ENCODE results near the gene LRRC23.
"Not testable (repeated sequence)": the region's sequence is repeated elsewhere in the genome, so short reads cannot be mapped to it uniquely, and the experiment has no call there.

The LRRC23 gene

GRCh38 chr12:6868211-6869048 is 36.2 kb upstream of the LRRC23 start:
- H3K27ac ChIP-seq = peak overlapping the region; percentile 93 to 99
- no peak for DNase-seq (ENCODE audit: low spot score)
- no peak for TF ChIP-seq CTCF (IDR thresholded peaks at IDR 0.05)
- H3K4me3 ChIP-seq = peak overlapping the region; percentile 81

- TF ChIP-seq CTCF (IDR thresholded peaks at IDR 0.05) = peak; percentile 92
- peak overlapping the region; percentile 81 for H3K4me3 ChIP-seq
Measured at GRCh38 chr12:6869049-6870021, 35.3 kb upstream of the LRRC23 start.

GRCh38 chr12:6870304-6870703 is 34.3 kb upstream of the LRRC23 start:
- H3K4me3 ChIP-seq; DNase-seq (ENCODE audit: low spot score): not testable (repeated sequence)
- peak overlapping the region in 1 of 2 donors; percentile 99 for H3K27ac ChIP-seq

More at GRCh38 chr12:6869049-6870021, 35.3 kb upstream of the LRRC23 start:
- no peak for DNase-seq (ENCODE audit: low spot score)
- peak overlapping the region in 1 of 2 donors; percentile 99 for H3K27ac ChIP-seq

GRCh38 chr12:6871052-6871957 is 33.3 kb upstream of the LRRC23 start:
- H3K27ac ChIP-seq = peak overlapping the region; percentile 91 to 95
- no peak for DNase-seq (ENCODE audit: low spot score)
- no peak for TF ChIP-seq CTCF (IDR thresholded peaks at IDR 0.05)
- H3K4me3 ChIP-seq = peak overlapping the region; percentile 81

- peak overlapping the region; percentile 91 to 95 for H3K27ac ChIP-seq
- H3K4me3 ChIP-seq = peak overlapping the region; percentile 81
- TF ChIP-seq CTCF (IDR thresholded peaks at IDR 0.05) = peak; percentile 92
- DNase-seq (ENCODE audit: low spot score) = peak; percentile 89
Measured at GRCh38 chr12:6872073-6873048, 32.3 kb upstream of the LRRC23 start.
